NCI-H510A treated with DMSO at 0.1 percent for 48 hours (cell line): Measurements from ENCODE around the gene SLC8A3.

Source experiments
- DNase-seq: peaks from one replicate; lab custom pipeline; 2025; lab: John Stamatoyannopoulos, UW

The SLC8A3 gene

DNA sequence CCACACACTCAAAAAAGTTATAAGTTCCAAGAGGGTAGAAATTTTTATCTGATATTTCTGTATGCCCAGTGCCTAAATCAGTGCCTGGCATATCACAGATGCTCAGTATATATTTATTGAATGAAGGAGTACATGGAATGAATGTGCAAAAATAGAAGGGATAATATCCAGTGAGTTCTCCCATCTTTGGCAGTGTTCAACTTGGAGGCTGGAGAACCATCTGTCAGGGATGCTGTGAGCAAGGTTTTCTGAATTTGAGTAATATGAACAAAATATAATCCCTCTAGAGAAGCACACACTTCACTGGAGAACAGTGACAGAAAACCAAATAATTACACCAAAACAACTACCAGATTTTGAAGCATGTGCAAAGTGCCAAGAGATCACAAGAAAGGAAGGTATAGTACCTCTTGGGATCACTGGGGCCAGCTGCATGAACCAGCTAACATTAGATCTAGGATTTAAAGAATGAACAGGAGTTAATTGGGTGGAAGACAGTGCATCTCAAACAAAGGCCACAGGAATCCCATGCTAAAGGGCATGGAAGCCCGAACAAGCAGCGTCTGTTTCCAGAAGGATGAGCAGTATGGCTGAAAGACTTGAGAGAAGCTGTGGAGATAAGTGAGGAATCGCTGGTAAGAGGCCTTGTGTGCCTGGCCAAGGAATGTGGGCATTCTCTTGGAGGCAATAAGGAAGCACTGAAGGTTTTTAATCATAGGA lies 11.5 kb downstream of the SLC8A3 start:
- DNase-seq: no peak

DNA sequence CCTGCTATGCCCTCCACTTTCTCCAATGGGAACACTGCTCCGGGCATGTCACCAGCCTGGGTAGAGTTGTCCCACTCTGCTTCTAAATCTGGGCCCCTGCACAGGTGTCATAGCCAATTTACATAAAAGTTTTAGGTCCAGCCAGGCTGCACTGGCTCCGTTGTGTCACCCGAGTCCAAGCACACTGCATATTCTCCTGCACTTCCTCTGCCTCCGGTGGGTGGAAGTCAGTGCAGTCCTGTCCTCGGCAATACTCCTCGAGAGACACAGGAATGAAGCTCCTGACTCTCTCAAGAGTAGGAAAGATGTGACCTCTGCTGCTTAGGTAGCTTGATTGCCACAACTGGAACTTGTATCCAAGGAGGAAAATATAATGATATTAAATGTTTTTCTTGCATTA lies 15.2 kb downstream of the SLC8A3 start:
- DNase-seq: no peak

DNA sequence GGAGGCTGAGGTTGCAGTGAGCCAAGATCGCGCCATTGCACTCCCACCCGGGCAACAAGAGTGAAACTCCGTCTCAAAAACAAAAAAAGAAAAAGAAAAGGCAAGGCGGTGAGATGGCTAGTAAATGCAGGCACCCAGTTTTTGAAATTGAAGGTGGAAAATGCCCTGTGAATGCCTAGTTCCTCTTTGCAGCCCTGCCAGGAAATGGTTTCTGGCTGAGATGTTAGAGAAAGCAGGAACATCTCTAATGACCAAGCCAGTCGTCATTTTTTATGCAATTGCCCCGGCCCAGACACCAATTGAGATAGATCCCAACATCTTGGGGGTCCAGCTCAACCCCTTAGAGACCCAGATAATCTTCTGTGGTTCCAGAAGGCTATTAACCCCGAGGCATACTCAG lies 17.0 kb downstream of the SLC8A3 start:
- no peak for DNase-seq

DNA sequence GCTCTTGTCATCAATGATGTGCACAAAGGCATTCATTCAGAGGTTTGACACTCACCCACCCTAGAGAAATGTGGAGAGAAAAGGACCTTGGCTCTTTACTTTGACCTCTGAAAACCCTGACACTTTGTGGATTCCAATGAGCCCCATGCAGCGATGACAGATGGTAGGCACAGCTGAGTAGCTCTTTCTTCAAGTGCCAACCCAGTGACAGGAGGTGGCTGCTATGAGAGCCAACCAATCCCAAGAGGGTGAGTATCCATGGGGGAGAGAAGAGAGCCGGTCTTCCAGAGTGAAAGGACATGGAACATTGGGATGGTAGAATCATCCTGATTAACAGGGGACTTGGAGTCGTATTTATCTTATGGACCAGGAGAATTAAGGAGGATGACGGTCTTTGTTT lies 17.8 kb downstream of the SLC8A3 start:
- DNase-seq: no peak

DNA sequence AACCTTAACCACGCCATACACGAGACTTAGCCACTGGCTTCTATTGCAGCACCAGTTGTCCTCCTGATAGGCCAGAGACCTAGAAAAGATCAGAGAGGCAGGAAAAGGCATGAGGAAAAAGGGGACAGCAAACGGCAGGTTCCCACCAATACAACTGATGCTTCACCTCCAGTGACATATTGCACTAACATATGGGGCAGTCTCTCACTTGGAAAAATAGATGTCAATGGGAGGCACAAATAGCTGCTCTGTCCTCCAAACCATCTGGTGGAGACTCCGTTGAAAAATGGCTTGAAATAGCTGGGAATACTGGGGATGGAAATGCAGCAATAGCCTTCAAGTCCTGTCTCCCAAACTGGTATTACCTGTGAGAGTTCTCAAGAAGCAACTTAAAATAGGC lies 20.3 kb downstream of the SLC8A3 start:
- no peak for DNase-seq

DNA sequence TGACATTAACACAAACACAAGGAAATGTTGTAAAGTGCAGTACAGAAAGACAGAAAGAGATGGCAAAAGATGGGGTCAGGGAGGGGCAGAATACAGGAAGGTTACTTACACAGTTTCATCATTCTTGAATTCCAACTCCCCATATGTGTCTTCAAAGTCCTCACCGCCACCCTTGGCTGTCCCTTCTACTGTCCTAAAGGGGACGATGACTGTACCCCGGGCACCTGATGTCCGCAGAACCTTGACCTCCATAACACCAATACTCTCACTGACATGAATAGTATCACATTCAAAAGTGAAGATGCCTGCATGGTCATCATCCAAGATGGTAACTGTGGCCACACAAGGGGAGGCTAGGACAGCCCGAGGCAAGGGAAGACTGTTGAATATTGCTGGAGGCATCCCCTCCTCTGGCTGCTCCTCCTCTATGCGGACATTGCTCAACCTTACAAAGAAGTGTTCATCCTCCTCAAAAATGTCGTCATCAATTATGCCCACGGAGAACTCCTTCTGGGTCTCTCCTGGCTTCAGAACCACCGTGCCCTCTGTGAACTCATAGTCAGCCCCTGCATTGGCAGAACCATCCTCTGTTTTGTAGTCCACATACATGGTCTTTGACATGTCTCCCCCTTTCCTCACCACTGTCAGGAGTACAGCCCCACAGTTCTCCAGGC lies 22.1 kb downstream of the SLC8A3 start:
- no peak for DNase-seq

DNA sequence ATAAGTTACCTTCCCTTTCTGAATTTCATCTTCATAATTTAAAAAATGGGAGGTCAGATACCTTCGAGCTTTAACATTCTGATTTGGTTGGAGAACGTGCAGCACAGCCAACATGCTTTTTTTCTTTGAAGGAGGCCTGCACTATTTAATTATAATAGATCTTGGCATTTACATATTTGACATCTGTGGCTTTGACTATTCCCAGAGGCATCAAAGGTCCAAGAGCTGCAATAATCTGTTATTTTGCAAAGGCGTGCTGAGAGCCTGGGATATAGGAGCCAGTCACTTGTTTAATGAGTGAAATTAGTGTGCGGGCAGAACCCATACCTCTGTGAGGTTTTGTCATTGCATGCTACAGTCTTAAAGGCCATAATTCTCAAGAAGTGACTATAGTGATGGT lies 26.4 kb downstream of the SLC8A3 start:
- DNase-seq: no peak

DNA sequence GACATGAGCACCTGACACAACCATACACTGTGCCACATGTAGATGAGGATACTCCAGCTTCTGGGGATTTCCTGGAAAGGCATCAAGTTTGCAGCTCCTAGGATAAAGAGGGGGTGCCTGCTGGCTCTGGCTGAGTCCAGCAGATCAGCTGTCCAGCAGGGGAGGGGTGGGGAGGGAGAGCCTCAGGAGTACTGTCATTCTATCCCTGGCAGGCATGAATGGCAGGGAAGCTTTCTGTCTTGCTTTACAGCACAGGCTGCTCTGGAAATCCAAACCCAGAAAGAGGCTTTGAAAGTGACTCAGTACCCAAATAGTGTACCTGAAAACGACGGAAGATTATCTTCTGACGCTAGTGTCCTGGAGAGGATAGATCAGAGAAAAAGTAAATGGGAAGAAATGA lies 32.2 kb downstream of the SLC8A3 start:
- no peak for DNase-seq

DNA sequence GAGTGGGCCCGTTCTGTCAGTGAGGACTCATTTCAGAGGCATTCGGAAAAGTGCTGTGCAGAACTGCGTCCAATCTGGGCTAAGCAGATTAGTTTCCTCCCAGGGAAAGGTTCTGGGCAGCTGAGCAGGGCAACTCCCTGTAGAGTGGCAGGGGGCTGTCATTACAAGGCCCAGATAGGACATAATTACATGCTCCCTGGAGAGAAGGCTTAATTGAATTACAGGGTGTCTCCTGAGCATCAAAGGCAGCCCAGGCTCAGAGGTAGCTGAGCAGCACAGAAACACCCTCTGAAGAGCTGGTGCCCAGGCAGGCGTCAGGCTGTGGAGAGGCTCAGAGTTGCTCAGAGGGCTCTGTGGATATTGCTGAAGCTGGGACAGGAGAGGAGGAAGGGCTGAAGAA lies 36.0 kb downstream of the SLC8A3 start:
- DNase-seq: no peak

DNA sequence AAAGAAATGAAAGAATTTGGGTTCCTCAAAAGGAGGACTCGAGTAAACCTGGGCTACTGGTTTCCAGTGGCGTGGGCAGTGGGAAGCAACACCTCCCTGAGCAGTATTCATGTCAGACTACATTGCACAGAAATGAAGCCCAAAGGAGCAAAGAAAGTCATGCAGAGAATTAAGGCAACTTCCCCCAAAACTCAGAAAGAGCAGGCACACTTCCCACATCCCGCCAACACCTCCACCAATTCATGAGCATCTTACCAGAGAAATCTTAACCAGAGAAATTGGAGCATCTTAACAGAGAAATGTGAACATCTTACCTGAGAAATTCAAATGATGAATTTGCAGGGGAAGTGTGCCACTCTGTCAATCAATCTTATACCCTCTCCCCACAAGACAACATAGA lies 36.7 kb downstream of the SLC8A3 start:
- DNase-seq: no peak

DNA sequence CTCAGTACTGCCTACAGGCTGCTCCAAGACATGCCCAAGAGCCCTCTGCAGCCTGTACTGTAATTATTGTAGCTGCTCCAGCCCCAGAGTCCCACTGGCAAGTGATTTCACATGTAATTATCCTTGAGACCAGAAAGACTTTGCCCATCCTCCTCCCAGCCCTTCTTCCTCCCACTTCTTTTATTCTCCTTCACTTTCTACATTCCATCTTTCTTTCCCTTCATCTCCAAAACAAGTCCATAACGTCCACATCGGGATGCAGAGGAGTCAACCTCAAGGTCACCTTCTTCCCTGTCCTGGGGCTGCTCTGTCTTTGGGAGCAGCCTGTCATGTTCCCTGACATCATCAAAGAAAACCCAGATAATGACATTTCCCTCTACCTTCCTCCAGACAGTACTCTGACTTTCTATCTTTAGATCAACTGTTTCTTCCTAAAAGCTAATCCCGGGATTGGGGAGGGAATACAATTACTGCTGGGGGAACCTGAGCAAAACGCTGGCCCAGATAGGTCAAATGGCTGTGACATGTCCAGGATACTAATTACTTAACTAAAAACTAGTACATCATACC lies 39.1 kb downstream of the SLC8A3 start:
- DNase-seq: no peak

DNA sequence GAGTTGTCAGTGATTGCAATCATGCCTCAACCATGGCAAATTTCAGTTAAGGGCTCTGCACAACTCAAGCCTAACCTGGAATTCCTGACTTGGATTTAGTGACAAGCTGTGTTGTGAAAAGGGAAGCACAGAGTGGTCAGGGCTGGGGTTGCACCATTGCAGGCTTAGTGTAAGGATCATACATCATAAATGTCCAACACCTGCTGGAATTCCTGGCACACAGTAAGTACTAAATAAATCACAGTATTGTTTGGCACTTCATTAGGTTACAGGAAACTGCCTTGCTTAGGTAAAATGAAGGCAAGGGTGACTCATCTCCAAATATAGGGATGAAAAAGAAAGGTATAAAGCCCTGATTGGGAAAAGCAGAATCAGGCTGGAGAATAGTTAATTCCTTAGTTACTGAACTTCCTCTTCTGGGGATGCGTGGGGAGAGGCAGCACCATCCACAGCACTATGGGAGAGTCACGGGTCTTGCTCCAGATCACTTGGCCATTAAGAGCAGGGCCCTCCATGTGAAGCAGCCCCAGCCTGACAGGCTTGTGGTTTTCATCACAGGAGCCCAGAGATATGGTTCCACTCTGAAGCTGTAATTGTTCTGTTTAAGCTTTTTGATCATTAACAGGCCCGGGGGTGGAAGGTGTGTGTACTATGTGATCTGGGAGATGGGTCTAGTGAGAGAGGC lies 39.7 kb downstream of the SLC8A3 start:
- no peak for DNase-seq

DNA sequence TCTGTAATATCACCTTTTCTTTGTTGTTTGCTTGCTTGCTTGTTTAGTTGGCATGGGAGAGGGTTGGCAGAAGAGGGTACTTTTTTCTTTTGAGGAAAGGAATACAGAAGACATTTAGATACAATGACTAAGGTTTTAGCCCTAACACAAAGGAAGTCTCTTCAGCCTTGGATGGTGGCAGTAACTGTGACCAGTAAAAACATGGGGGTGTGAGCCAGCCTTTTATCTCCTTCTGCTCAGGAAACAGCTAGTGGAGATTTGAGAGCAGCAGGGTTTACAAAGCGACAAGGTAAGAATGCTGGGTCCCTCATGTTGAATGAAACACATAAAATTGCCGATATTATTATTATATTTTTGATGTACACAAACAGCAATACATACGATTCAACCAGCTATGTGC lies 40.4 kb downstream of the SLC8A3 start:
- no peak for DNase-seq

DNA sequence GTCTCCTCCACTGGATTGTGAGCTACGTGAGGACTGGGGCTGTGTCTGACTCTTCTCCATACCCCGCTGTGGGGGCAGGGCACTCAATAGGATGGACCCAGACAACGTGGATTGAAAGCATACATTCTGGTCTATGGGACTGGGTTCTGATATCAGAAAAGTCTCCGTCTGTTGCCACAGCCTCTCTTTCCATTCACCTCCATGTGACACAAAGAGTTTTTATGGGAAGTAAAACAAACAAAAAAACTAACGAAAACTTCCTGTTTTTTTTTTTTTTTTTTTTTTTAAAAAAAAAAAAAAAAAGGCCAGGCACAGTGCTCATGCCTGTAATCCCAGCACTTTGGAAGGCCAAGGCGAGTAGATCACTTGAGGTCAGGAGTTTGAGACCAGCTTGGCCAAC lies 44.7 kb downstream of the SLC8A3 start:
- no peak for DNase-seq

DNA sequence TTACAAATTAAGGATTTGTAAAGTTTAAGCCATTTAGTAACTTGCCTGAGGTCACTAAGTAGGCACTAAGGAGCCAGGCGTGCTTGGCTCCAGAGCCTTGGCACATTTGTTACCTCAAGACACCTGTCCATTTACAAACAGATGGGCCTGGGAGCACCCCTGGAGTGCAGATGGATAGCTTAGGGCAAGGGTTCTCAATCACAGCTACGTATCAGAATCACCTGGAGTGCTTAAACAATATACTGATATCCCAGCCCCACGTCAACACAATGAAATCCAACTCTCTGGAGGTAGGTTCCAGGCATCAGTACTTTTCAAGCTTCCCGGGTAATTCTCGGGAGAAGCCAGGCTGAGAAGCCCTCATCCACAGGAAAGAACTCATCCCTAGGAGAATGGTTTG lies 45.4 kb downstream of the SLC8A3 start:
- no peak for DNase-seq

DNA sequence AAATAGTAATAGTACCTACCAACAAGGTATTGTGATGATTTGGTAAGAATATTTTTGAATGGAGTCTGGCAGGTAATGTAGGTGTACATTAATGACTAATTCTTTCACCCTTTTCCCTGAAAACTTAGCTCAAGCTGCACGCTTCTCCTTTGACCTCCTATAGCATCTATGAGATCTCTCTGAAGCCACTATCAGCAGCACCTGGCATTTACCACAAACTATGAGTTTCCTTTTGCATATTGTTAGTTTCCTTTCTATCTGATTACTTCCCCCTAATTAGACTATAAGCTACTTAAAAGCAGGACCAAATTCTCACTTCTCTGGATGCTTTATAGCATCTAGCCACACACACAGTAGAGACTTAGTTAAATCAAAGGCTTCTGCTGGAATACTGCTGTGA lies 48.1 kb downstream of the SLC8A3 start:
- no peak for DNase-seq

DNA sequence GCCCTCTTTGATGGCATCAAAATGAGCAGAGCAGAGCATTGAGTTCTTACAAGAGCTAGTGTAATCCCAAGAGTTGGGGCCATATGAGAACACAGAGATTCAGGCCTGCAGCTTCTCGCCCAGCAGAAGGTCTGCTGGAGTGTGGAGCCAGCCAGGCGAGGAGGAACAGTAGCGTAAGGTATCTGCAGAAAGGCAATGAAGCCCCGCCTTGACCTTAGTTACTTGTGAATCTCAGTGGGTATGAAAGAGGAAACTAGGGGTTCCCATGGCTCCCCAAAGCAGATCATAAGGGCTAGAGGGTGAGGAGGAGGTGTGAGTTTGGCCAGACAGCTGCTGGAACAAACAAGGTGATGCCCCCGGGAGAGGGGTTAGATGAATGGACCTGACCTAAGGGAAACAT lies 49.4 kb downstream of the SLC8A3 start:
- DNase-seq: no peak

DNA sequence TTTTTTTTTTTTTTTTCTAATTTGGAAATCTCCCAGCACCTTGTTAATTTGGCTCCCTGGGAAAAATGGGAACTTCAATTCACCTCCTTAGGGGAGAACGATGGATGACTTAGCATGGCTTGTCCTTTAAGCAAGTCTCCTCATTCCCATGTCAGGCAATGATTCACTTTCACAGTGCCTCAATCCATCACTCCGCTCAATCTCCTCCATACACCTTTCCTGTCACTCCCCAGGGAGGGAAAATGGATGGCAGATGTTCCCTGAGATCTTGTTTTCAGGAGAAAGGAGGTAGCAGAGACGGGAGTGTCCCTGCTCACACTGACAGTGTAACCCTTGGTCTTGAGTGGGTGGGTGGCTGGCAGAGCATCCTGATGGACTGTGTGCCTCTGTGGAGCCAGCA lies 51.0 kb downstream of the SLC8A3 start:
- no peak for DNase-seq

DNA sequence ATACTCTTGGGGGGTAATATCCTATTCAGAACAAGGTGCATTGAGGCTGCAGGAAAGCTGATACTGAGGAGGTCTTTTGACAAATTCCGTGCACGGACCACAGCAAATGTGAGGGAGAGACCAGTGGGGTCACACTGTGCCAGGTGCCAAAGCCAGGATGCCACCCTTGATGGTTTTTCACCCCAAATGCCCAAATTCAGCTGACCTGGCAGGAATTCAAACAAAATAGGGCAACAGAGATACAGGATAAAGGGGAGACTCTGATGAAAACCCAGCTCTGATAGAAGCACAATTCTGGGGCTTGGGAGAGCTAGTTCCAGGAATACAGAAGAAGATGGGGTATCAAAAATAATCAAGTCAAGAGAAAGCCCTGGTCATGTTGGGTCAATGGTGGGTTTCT lies 55.3 kb downstream of the SLC8A3 start:
- DNase-seq: no peak

DNA sequence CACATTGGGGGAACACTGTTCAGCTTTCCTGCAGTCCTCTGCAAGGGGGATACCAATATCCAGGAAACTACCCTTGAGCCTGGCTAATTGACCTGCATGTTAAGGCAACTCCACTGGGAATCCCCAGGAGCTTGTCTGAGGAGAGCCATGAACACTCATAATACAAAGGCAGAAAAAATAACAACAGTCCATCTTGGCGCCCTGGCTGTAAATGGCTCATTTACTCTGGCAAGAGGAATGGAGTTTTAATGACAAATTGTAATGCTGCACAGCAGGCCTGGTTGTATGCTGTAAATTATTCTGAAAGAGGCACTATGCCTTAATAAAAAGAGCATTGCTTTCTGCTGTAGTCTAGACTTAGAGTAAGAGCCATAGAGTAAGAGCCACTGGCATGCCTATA lies 58.3 kb downstream of the SLC8A3 start:
- no peak for DNase-seq

DNA sequence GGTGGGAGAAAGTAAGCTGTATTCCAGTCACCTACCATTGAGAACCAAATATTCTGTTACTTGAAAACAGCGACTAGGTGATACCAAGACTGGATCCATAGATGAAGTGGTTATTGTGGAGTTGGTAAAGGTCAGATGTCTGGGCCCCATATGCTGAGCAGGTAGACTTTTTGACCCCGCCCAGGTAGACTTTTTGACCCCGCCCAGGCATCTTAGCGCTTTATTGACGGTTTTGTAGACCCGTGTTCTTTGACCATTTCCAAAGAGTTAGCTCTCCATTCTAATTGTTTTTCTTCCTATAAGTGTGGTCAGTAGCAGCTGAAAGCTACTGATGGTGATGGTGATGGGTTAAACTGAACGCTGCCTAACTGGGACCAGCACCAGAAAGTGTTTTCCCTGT lies 61.6 kb downstream of the SLC8A3 start:
- no peak for DNase-seq

DNA sequence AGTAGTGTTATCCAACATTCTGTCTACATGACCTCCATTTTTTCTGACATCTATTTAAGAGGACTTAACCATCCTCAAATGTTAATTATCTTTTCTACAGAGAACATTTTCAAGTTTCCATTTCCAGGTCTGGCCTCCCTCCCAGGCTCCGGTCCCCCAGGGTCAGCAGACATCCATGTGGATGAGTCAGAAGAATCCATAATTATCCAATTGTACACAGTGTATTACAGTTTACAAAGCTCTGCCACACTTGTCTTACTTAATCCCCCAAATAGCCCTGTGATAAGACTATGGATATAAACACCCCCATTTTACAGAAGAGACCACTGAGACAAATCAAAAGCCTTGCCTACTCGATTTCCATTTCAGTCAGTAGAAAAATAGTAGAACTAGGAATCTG lies 65.0 kb downstream of the SLC8A3 start:
- DNase-seq: no peak

DNA sequence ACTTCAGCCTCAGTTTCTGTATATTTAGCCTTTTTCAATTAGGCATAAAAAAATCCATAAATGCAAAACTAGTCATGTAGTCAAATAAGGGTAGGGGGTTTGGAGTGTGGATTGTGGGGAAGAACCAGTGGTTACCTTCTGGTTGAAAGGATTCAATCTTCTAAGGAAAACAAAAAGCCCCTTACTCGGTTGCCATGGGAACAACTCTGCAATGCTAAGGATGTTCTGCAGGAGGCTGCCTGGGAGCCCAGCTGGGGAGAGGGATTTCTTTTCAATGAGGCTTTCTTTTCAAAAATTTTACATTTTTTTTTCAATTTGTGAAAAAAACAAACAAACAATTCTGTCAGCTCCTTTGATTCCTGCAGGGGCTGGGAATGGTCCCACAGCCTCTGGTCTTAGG lies 67.2 kb downstream of the SLC8A3 start:
- no peak for DNase-seq
